SK-N-SH (cell line): ENCODE data around the gene SLC25A29. TPM values are rescaled to one million over a fixed set of nuclear protein-coding genes. Genes with fewer than 3 reads are reported as not detected.

ENCODE experiments used
- CTCF ChIA-PET: fragments of 300-600, 350-600 bp; formaldehyde crosslinking; extraction: SDS; loops from one replicate; lab custom pipeline; 2021; lab: Yijun Ruan, JAX
- POLR2A ChIA-PET: fragments of 350-600 bp; sonication (Branson Sonifier 250); formaldehyde crosslinking; extraction: SDS; loops from one replicate; lab custom pipeline; 2020; ENCODE audit warnings: antibody characterized with exemption, inconsistent platforms; lab: Yijun Ruan, JAX
- DNase-seq: peaks from one replicate; pipeline ENCODE4 v3.0.0; 2012
- H2AFZ ChIP-seq: fragments of 200-600 bp; sonication (generic); 2 replicates; pipeline ENCODE4 v1.8.1; 2016; ENCODE audit warnings: antibody characterized with exemption, mild to moderate bottlenecking, low read depth
- H3F3A ChIP-seq: fragments of 200-600 bp; sonication (generic); replicated peaks from 2 replicates; pipeline ENCODE3; 2016; ENCODE audit warnings: antibody characterized with exemption, mild to moderate bottlenecking; ENCODE audit not compliant: insufficient read depth
- H3K27ac ChIP-seq, 2 experiments: fragments of 200-500 bp in 1 of 2; fragments of 200-600 bp in 1 of 2; sonication (Bioruptor generic) in 1 of 2; sonication (generic), shearing (Covaris generic) in 1 of 2; 2 replicates each; pipeline versions ENCODE4 v1.5.1 to v1.6.1; 2014 to 2016; ENCODE audit warnings: low read depth in 2 of 2, inconsistent platforms in 1 of 2, low read length in 1 of 2, mild to moderate bottlenecking in 1 of 2, mixed read lengths in 1 of 2
- H3K27me3 ChIP-seq: fragments of 200-600 bp; sonication (generic), shearing (Covaris generic); 2 replicates; pipeline ENCODE4 v1.6.1; 2016; ENCODE audit warnings: mixed run types; ENCODE audit not compliant: insufficient read depth
- H3K36me3 ChIP-seq, 2 experiments: fragments of 200-500 bp in 1 of 2; fragments of 200-600 bp in 1 of 2; sonication (Bioruptor generic) in 1 of 2; sonication (generic) in 1 of 2; replicated peaks in 1 of 2; 2 replicates each; pipeline versions ENCODE3 to v1.5.1; 2014 to 2016; ENCODE audit warnings: low read length in 1 of 2, mild to moderate bottlenecking in 1 of 2; ENCODE audit not compliant: insufficient read depth in 2 of 2, control insufficient read depth in 1 of 2
- H3K4me1 ChIP-seq, 2 experiments: fragments of 200-500 bp in 1 of 2; fragments of 200-600 bp in 1 of 2; sonication (Bioruptor generic) in 1 of 2; sonication (generic), shearing (Covaris generic) in 1 of 2; 2 replicates each; pipeline versions ENCODE4 v1.5.1 to v1.6.1; 2014 to 2016; ENCODE audit warnings: low read depth in 1 of 2, low read length in 1 of 2, mixed run types in 1 of 2; ENCODE audit not compliant: insufficient read depth in 2 of 2, control insufficient read depth in 1 of 2
- H3K4me2 ChIP-seq: fragments of 200-600 bp; sonication (generic), shearing (Covaris generic); 2 replicates; pipeline ENCODE4 v1.6.1; 2017; ENCODE audit warnings: mixed run types
- H3K4me3 ChIP-seq, 2 experiments: fragments of 200-500 bp in 1 of 2; fragments of 200-600 bp in 1 of 2; sonication (Bioruptor generic) in 1 of 2; sonication (generic), shearing (Covaris generic) in 1 of 2; 2 replicates each; pipeline versions ENCODE4 v1.5.1 to v1.8.1; 2014 to 2016; ENCODE audit warnings: low read depth in 2 of 2, inconsistent platforms in 1 of 2, low read length in 1 of 2, mild to moderate bottlenecking in 1 of 2, mixed read lengths in 1 of 2, moderate library complexity in 1 of 2
- H3K79me2 ChIP-seq: fragments of 200-600 bp; sonication (generic); 2 replicates; pipeline ENCODE4 v1.8.1; 2017; ENCODE audit warnings: mild to moderate bottlenecking; ENCODE audit not compliant: insufficient read depth
- H3K9ac ChIP-seq: fragments of 200-600 bp; sonication (generic); 2 replicates; pipeline ENCODE4 v1.6.1; 2017; ENCODE audit warnings: mixed run types
- H3K9me2 ChIP-seq: fragments of 200-600 bp; sonication (generic); 2 replicates; pipeline ENCODE4 v1.6.1; 2017; ENCODE audit warnings: mixed run types
- H3K9me3 ChIP-seq: fragments of 200-600 bp; sonication (generic); 2 replicates; pipeline ENCODE4 v1.6.1; 2017; ENCODE audit warnings: mixed run types, mild to moderate bottlenecking, moderate library complexity
- H4K20me1 ChIP-seq: fragments of 200-600 bp; sonication (generic); 2 replicates; pipeline ENCODE4 v1.6.1; 2017; ENCODE audit warnings: mild to moderate bottlenecking, mixed run types; ENCODE audit not compliant: insufficient read depth
- CHD2 ChIP-seq: fragments of 150-350 bp; IDR thresholded peaks from 2 replicates; pipeline ENCODE4 v1.6.1; 2018; ENCODE audit warnings: low read length; ENCODE audit not compliant: partially characterized antibody
- ELF1 ChIP-seq: IDR thresholded peaks from 2 replicates; pipeline ENCODE4 v1.4.0; 2012
- EP300 ChIP-seq, 2 experiments: IDR thresholded peaks; 2 replicates each; pipeline versions ENCODE4 v1.4.0 to v1.6.1; 2012; ENCODE audit warnings: borderline replicate concordance in 1 of 2, low read depth in 1 of 2, low read length in 1 of 2
- EZH2phosphoT487 ChIP-seq: fragments of 200-600 bp; sonication (generic); IDR thresholded peaks from 2 replicates; pipeline ENCODE4 v1.6.1; 2017; ENCODE audit warnings: low read depth, mixed run types, mild to moderate bottlenecking, antibody characterized with exemption, moderate library complexity, borderline replicate concordance
- FOXJ3 ChIP-seq: sonication (generic); formaldehyde crosslinking; IDR thresholded peaks from 2 replicates; pipeline ENCODE4 v1.5.1; 2020; ENCODE audit warnings: mild to moderate bottlenecking, missing genetic modification reagents
- FOXM1 ChIP-seq: IDR thresholded peaks from 2 replicates; pipeline ENCODE4 v1.4.0; 2012; ENCODE audit warnings: low read depth, mild to moderate bottlenecking
- MAX ChIP-seq: IDR thresholded peaks from 2 replicates; pipeline ENCODE4 v1.4.0; 2012; ENCODE audit warnings: low read depth
- MEF2A ChIP-seq: IDR thresholded peaks from 2 replicates; pipeline ENCODE4 v1.4.0; 2012; ENCODE audit warnings: low read depth, borderline replicate concordance
- MXI1 ChIP-seq: IDR thresholded peaks from 2 replicates; pipeline ENCODE4 v1.6.1; 2012; ENCODE audit warnings: mild to moderate bottlenecking, low read depth, low read length, improper control_type of control experiment
- NFIC ChIP-seq: IDR thresholded peaks from 2 replicates; pipeline ENCODE4 v1.4.0; 2012; ENCODE audit warnings: borderline replicate concordance
- PBX3 ChIP-seq: IDR thresholded peaks from 2 replicates; pipeline ENCODE4; 2012
- POLR2AphosphoS5 ChIP-seq: IDR thresholded peaks from 2 replicates; pipeline ENCODE4 v1.6.1; 2012; ENCODE audit warnings: low read depth, low read length
- RCOR1 ChIP-seq: fragments of 150-350 bp; IDR thresholded peaks from 2 replicates; pipeline ENCODE4 v1.6.1; 2017; ENCODE audit warnings: antibody characterized with exemption, low read length
- REST ChIP-seq: IDR thresholded peaks from 2 replicates; pipeline ENCODE4 v1.6.1; 2012; ENCODE audit warnings: mild to moderate bottlenecking, low read depth, low read length, moderate library complexity
- RFX5 ChIP-seq: IDR thresholded peaks from 2 replicates; pipeline ENCODE4 v1.6.1; 2012; ENCODE audit warnings: mild to moderate bottlenecking, improper control_type of control experiment, low read length
- RXRA ChIP-seq: IDR thresholded peaks from 2 replicates; pipeline ENCODE4 v1.4.0; 2012; ENCODE audit warnings: low read depth, mild to moderate bottlenecking, borderline replicate concordance
- USF2 ChIP-seq: fragments of 150-350 bp; IDR thresholded peaks from 2 replicates; pipeline ENCODE4 v1.6.1; 2017; ENCODE audit warnings: antibody characterized with exemption, low read length, low read depth, borderline replicate concordance
- YY1 ChIP-seq: IDR thresholded peaks from 2 replicates; pipeline ENCODE4 v1.4.0; 2012; ENCODE audit warnings: low read depth, mild to moderate bottlenecking
- ZBTB33 ChIP-seq: IDR thresholded peaks from 2 replicates; pipeline ENCODE4 v1.4.0; 2012; ENCODE audit warnings: low read depth, borderline replicate concordance
- WGBS: methylation state at CpG from one replicate; pipeline ENCODE4 v1.1.6; 2017; ENCODE audit warnings: low lambda C conversion rate; 5-methylcytosine and 5-hydroxymethylcytosine counted together
- polyA plus RNA-seq, 3 experiments: library from polyadenylated mRNA; depleted of rRNA; stranded (reverse); fragments of >200 nt; gene quantifications; 2 replicates each; pipeline ENCODE4 v1.2.3, GENCODE V29; 2012

SLC25A29 gene
- polyA plus RNA-seq, 1 of the 3 experiments (the other 2 are of a cell fraction), result 66.9 TPM

GRCh38 chr14:100267990-100268389 lies 38.3 kb downstream of the SLC25A29 start:
- POLR2A ChIA-PET, result no interaction called here
- Histone ChIP-seq H4K20me1 (peaks cover 95% of the 10 kb centered on the region), H3F3A (peaks cover 6% of the 10 kb centered on the region), H3K9me3 (no peaks in the 10 kb centered on the region), H3K27me3 (no peaks in the 10 kb centered on the region), H3K4me1 (no peaks in the 10 kb centered on the region), H3K9ac (no peak overlapping the region), H2AFZ (no peak overlapping the region), H3K79me2 (peaks cover 100% of the 10 kb centered on the region), H3K4me3 (no peak overlapping the region), H3K9me2 (no peaks in the 10 kb centered on the region), H3K27ac (no peak overlapping the region), H3K4me2 (no peak overlapping the region), H3K36me3 (peaks cover 0 to 5% of the 10 kb centered on the region in 2 experiments)
- WGBS, result 86% methylated on average over 6 of the region's 7 CpGs
- CTCF ChIA-PET, result interaction anchor here (1.2 to 1.3 kb wide), 3 partner anchors 11 to 27 kb away, joined by 3 to 4 read pairs (median 3); no protein-coding TSS in a partner anchor
- TF ChIP-seq USF2, result no peak
- TF ChIP-seq ELF1, result no peak
- TF ChIP-seq NFIC, result no peak
- TF ChIP-seq FOXM1, result no peak
- TF ChIP-seq FOXJ3 (CRISPR knock-in tag), result no peak
- TF ChIP-seq YY1, result no peak
- TF ChIP-seq RXRA, result no peak
- TF ChIP-seq MEF2A, result no peak
- TF ChIP-seq ZBTB33, result no peak
- TF ChIP-seq EZH2phosphoT487, result no peak
- TF ChIP-seq EP300 (IDR thresholded peaks at IDR 0.05; ENCODE audit: borderline replicate concordance in 1 of 2, low read depth in 1 of 2, low read length in 1 of 2), result no peak
- TF ChIP-seq REST, result no peak
- no peak for TF ChIP-seq MXI1
- no peak for TF ChIP-seq RCOR1
- no peak for TF ChIP-seq POLR2AphosphoS5
- no peak for TF ChIP-seq CHD2
- TF ChIP-seq RFX5, result no peak
- no peak for TF ChIP-seq MAX
- no peak for TF ChIP-seq PBX3
- no peak for DNase-seq
